Measurements from ENCODE around the gene OTUD5.
"Not testable (repeated sequence)": the region's sequence is repeated elsewhere in the genome, so short reads cannot be mapped to it uniquely, and the experiment has no call there.

The OTUD5 gene

GRCh38 chrX:48957477-48957826 lies at the start of gene OTUD5:
TSS of gene OTUD5 (minus strand) at chrX:48957607. CDS start at chrX:48957570, 37 bp downstream.
- peak within 1 kb of the TSS; percentile 51 for H3K4me3 ChIP-seq (ENCODE audit: low read depth, low read length)
- DNase-seq (ENCODE audit: low read depth), result no peak

- DNase-seq (ENCODE audit: low read depth), result no peak
- no peak overlapping the region for H3K4me3 ChIP-seq (ENCODE audit: low read depth, low read length)
These were observed 46.3 kb upstream of the OTUD5 start for GRCh38 chrX:49003696-49004095.

GRCh38 chrX:49002091-49002935 lies 44.9 kb upstream of the OTUD5 start, which contains the start of gene GRIPAP1:
TSS of gene GRIPAP1 (minus strand) at chrX:49002264. CDS start at chrX:49002229, 35 bp downstream.
- peak within 1 kb of the TSS; percentile 75 for H3K4me3 ChIP-seq (ENCODE audit: low read depth, low read length)
- DNase-seq (ENCODE audit: low read depth), result peak; percentile 88

GRCh38 chrX:49001521-49002090 lies 44.2 kb upstream of the OTUD5 start:
- H3K4me3 ChIP-seq (ENCODE audit: low read depth, low read length), result peak overlapping the region; percentile 75
- DNase-seq (ENCODE audit: low read depth), result no peak

- DNase-seq (ENCODE audit: low read depth), result no peak
- H3K4me3 ChIP-seq (ENCODE audit: low read depth, low read length), result no peak overlapping the region
These were observed 43.2 kb upstream of the OTUD5 start for GRCh38 chrX:49000636-49001035.

GRCh38 chrX:48999030-48999429 lies 41.6 kb upstream of the OTUD5 start:
- DNase-seq (ENCODE audit: low read depth), result no peak

GRCh38 chrX:48998391-48998790 lies 41.0 kb upstream of the OTUD5 start:
- no peak overlapping the region for H3K4me3 ChIP-seq (ENCODE audit: low read depth, low read length)
- DNase-seq (ENCODE audit: low read depth), result no peak

More at GRCh38 chrX:48999030-48999429, 41.6 kb upstream of the OTUD5 start:
- H3K4me3 ChIP-seq (ENCODE audit: low read depth, low read length), result no peak overlapping the region

GRCh38 chrX:48997865-48998264 lies 40.5 kb upstream of the OTUD5 start:
- no peak overlapping the region for H3K4me3 ChIP-seq (ENCODE audit: low read depth, low read length)
- no peak for DNase-seq (ENCODE audit: low read depth)

- DNase-seq (ENCODE audit: low read depth), result no peak
- no peak overlapping the region for H3K4me3 ChIP-seq (ENCODE audit: low read depth, low read length)
These were observed 40.0 kb upstream of the OTUD5 start for GRCh38 chrX:48997455-48997854.

GRCh38 chrX:48996969-48997368 lies 39.6 kb upstream of the OTUD5 start:
- no peak for DNase-seq (ENCODE audit: low read depth)

GRCh38 chrX:48992341-48992740 lies 34.9 kb upstream of the OTUD5 start:
- H3K4me3 ChIP-seq (ENCODE audit: low read depth, low read length), result no peak overlapping the region
- DNase-seq (ENCODE audit: low read depth), result no peak

More at GRCh38 chrX:48996969-48997368, 39.6 kb upstream of the OTUD5 start:
- H3K4me3 ChIP-seq (ENCODE audit: low read depth, low read length), result no peak overlapping the region

- no peak overlapping the region for H3K4me3 ChIP-seq (ENCODE audit: low read depth, low read length)
- no peak for DNase-seq (ENCODE audit: low read depth)
These were observed 32.1 kb upstream of the OTUD5 start for GRCh38 chrX:48989483-48989882.

GRCh38 chrX:48983896-48984295 lies 26.5 kb upstream of the OTUD5 start:
- no peak overlapping the region for H3K4me3 ChIP-seq (ENCODE audit: low read depth, low read length)
- DNase-seq (ENCODE audit: low read depth), result no peak

GRCh38 chrX:48983081-48983480 lies 25.7 kb upstream of the OTUD5 start:
- H3K4me3 ChIP-seq (ENCODE audit: low read depth, low read length), result no peak overlapping the region
- DNase-seq (ENCODE audit: low read depth), result no peak

- no peak overlapping the region for H3K4me3 ChIP-seq (ENCODE audit: low read depth, low read length)
- no peak for DNase-seq (ENCODE audit: low read depth)
These were observed 23.8 kb upstream of the OTUD5 start for GRCh38 chrX:48981178-48981577.

- not testable (repeated sequence) for H3K4me3 ChIP-seq (ENCODE audit: low read depth, low read length); DNase-seq (ENCODE audit: low read depth)
These were observed 22.9 kb upstream of the OTUD5 start for GRCh38 chrX:48980341-48980740.

GRCh38 chrX:48978226-48978625 lies 20.8 kb upstream of the OTUD5 start:
- no peak overlapping the region for H3K4me3 ChIP-seq (ENCODE audit: low read depth, low read length)

GRCh38 chrX:48976086-48976485 lies 18.7 kb upstream of the OTUD5 start:
- H3K4me3 ChIP-seq (ENCODE audit: low read depth, low read length), result no peak overlapping the region
- DNase-seq (ENCODE audit: low read depth), result no peak

More at GRCh38 chrX:48978226-48978625, 20.8 kb upstream of the OTUD5 start:
- DNase-seq (ENCODE audit: low read depth), result no peak

GRCh38 chrX:48975541-48975940 lies 18.1 kb upstream of the OTUD5 start:
- no peak for DNase-seq (ENCODE audit: low read depth)
- no peak overlapping the region for H3K4me3 ChIP-seq (ENCODE audit: low read depth, low read length)

GRCh38 chrX:48975041-48975440 lies 17.6 kb upstream of the OTUD5 start:
- no peak overlapping the region for H3K4me3 ChIP-seq (ENCODE audit: low read depth, low read length)
- no peak for DNase-seq (ENCODE audit: low read depth)

- DNase-seq (ENCODE audit: low read depth), result no peak
- H3K4me3 ChIP-seq (ENCODE audit: low read depth, low read length), result no peak overlapping the region
These were observed 17.2 kb upstream of the OTUD5 start for GRCh38 chrX:48974574-48974973.
